HG02588 (cell line): ENCODE data around the gene LSAMP.

Experiments
- ATAC-seq: cut with Tn5 transposase; IDR thresholded peaks from one replicate; pipeline ENCODE4 v1.9.1; 2021; ENCODE audit warnings: mild to moderate bottlenecking, moderate library complexity; ENCODE audit not compliant: unreplicated experiment

Gene LSAMP

GRCh38 chr3:116367761-116368395, 77.4 kb downstream of the LSAMP start:
- no peak for ATAC-seq

GRCh38 chr3:116356056-116356455, 89.2 kb downstream of the LSAMP start:
- no peak for ATAC-seq

GRCh38 chr3:116354382-116354781, 90.9 kb downstream of the LSAMP start:
- ATAC-seq = no peak

DNA sequence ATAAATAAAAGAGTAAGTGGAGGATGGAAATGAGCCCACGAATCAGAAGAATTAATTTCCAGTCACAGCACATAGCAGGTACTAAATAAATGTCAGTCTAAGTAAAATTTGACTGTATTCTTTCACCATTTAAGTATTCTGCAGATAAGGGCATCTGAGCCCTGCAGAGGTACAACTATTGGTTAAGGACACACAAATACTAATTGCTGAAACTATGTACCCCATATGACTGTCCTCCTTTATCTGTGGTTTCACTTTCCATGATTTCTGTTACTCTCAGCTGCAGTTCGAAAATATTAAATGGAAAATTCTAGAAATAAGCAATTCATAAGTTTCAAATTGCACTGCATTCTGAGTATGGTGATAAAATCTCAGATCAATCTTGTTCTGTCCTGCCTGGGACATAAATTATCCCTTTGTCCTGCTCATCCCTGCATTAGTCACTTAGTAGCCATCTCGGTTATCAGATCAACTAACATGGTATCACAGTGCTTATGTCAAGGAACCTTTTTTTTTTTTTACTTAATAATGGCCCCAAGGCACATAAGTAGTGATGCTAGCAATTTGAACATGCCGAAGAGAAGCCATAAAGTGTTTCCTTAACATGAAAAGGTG, 95.1 kb downstream of the LSAMP start:
- no peak for ATAC-seq

DNA sequence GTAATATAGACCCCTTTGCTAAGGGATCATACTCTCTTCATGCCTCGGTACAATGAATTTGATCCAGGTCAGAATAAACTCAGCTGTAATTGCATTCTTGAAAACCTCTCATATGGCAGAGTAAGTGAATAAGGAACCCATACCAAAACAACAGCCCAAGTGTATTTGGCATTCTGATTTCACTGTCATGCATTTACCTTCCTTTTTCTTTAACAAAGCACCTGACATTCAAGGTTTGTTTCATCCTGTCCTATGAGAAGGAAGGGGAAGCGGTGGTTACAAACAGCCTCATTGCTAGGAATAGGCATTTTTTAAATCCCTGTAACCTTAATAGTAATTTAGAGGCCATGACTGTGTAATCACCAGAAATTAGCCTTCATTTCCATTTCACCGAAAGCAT, 97.1 kb downstream of the LSAMP start:
- ATAC-seq = no peak

DNA sequence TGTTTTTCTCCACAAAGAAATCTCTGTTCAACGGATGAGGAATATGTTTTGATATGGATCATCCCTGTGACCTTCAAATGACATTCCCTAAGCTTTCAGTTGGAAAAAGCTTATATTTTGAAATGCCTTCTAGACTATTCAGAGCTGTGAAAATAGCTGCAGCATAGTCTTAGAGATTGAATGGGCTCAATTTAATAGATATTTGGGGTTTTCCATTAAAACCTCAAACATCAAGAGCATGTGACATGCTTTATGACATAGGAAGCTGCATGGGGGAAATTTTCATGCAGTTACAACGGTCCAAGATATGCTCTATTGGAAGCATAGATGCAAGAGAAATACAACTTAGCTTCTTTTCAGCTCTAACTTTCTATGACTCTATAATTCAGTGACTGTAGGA, 102.8 kb downstream of the LSAMP start:
- ATAC-seq = no peak

GRCh38 chr3:116341899-116342298, 103.4 kb downstream of the LSAMP start:
- no peak for ATAC-seq

DNA sequence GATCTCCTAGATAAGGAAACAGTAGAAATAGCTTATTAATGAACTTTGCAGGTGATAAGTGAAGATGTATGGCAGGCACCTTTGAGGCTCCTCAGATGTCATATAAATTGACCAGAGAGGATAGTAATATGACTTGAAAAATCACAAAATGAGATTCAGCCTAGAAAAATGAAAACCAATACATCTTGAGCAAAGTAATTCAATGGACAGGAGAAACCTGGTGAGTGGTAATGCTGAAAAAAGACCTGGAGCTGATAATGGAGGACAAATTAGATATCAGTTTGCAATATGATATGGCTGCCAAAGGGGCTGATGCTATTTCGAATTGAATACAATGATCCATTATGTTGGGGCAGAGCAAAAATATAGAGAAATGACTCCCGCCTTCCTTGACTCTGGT, 103.9 kb downstream of the LSAMP start:
- no peak for ATAC-seq

GRCh38 chr3:116340680-116341216, 104.5 kb downstream of the LSAMP start:
- ATAC-seq = no peak

DNA sequence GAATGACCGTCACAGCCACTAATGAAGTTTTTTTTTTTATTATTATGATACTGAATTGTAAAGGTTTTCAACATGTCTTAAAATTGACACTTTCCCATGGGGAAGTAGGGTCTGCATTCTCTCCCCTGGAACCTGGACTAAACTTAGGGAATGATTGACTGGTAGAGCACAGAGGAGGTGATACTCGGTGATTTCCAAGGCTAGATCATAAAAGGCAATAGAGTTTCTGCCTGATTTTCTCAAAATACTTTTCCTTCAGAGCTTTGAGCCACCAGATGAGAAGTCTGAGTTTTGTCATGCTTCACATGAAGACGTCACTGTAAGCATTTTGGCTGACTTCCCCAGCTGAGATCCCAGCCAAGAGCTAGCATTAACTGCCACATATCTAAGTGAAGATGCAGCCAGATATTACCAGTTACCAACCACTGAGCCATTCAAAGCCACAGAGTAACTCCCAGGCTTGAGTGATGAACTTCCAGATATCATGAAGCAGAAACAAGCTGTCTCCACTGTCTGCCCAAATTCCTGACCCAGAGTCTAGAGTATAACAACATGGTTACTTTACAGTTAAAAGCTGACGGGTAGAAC, 105.8 kb downstream of the LSAMP start:
- no peak for ATAC-seq

DNA sequence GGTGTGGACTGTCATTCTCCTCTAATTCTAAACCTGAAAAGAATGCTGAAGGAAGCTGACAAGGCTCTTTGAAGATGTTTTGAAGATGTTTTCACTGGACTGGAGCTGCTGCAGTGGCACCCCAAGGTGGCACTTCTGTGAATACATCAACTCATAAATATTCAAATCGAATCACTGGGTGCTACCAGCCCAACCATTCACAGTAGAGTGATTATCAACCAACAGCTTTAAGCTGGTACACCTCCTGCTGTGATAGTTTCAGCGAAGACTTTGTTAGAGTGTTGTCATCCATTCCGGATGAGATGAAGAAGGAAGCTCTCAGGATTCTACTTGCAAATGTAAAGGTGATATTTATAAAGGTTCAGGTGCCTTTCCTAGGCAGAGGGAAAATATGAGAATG, 106.6 kb downstream of the LSAMP start:
- no peak for ATAC-seq

DNA sequence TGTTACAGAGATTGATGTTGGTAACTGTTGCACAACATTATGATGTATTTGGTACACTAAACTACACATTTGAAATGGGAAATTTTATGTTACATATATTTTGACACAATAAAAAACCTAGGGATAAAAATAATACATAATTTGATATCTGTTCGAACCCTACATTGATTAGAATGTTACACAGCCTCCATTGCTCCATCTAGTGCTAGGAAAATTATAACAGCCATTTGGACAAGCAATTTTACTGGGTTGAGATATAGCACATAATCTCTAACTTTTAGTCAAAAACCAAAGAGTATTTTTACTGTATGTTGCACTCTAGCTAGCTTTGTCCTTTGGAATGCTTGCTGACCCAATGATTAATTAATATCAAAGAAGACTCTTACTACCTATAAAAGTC, 108.1 kb downstream of the LSAMP start:
- ATAC-seq = no peak

GRCh38 chr3:116331380-116331779, 113.9 kb downstream of the LSAMP start:
- ATAC-seq = no peak

DNA sequence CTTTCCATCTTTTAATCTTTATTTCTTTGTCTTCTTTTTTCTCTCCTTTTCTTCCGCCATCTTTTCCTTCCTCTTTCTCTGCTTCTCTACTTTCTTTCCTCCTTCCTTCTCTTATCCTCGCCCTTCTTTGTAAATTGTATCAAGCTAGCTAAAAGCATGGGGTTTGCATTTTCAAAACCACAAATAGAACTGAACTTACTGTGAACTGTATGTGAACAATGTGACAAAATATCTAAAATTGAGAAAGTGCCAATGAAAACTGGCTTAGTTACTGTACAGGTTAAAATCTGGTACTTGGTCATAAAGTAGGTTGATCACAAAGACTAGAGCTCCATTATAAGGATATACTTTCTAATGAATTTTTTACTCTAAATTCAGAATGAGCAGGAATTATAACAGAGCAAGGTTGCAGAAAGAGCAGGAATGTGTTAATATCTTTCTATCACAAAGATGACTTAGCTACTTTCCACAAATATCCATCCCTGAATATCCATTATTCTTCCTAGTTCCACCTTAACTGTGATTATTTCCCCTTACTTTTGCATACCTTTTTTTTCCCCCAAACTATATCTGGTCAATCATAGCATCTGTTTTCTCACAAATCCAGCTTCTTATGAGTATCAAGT, 122.4 kb downstream of the LSAMP start:
- no peak for ATAC-seq

GRCh38 chr3:116318370-116318769, 126.9 kb downstream of the LSAMP start:
- ATAC-seq = no peak

GRCh38 chr3:116316771-116317170, 128.5 kb downstream of the LSAMP start:
- no peak for ATAC-seq

GRCh38 chr3:116314476-116314875, 130.8 kb downstream of the LSAMP start:
- no peak for ATAC-seq

GRCh38 chr3:116306720-116307119, 138.6 kb downstream of the LSAMP start:
- no peak for ATAC-seq

- ATAC-seq = no peak
These were observed 139.1 kb downstream of the LSAMP start for GRCh38 chr3:116306149-116306548.

DNA sequence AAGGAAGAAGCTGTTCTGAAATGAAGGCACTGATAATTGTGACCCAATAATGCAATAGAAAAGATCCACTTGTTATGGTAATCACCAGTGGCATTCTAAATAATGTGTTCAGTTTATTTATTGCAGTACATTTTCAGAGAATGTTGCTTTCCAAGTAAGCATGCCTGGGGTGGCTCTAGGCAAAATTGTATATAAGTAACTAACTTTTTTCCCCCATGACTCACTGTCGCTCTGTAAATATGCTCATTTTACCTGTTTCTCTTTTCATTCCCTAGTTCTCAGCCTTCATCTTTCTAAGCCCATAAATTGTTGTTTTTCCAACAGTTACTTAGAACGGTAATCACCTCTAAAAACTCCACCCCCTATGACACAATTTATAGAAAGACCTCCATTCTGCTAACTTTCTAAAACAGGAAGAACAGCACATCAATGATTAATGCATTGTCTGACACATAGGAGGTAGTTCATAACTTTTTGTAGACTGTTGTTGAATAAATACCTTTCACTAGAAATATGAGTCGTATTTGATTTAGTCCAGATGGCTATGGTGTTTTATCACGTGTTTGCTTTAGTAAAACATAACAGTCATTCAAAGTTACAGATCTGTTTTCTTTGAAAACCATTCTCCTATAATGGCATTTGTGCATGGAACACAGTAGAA, 143.1 kb downstream of the LSAMP start:
- ATAC-seq = no peak

GRCh38 chr3:116301422-116301821, 143.9 kb downstream of the LSAMP start:
- ATAC-seq = no peak
